NCI-H2107 treated with DMSO at 0.1 percent for 48 hours (cell line): ENCODE results near the gene KIF16B.

Experiments used
- DNase-seq: peaks from one replicate; lab custom pipeline; 2025; ENCODE audit not compliant: unreplicated experiment; lab: John Stamatoyannopoulos, UW

KIF16B gene

DNA sequence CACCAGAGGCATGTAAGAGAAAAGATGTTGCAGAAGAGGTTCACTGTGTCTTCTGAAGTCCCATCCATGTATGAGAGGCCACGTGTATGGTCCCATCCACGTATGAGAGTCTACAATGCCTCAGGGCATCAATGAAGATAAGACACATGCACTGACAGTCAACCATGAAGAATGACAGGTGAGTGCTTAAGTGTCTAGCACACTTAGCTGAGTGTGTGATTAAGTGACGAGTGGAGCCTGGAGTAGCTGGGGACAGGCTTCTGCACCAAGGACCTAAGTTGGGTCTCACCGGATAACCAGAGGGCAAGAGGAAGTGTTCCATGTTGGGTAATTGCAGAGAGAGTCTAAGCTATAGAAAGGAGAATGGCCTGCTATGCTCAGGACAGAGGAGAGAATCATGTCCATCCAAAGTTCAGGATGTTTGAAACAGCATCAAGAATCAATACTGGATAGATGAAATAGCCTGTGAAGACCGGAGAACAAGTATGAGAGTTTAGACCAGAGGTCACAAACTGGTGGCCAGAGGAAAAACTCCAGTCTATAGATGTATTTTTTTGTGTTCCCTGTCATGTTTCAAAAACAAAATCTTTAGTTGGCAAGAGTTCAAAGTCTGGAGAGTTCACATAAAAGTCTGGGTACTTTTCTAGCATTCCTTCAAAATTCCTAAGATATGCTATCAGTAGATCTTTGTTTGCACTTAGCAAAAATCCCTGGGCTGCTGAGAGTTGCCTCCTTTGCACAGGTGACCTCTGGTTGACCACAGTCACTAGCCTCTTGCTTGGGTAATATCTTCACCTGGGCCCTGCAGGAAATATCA is 165.8 kb downstream of the KIF16B start:
- no peak for DNase-seq

DNA sequence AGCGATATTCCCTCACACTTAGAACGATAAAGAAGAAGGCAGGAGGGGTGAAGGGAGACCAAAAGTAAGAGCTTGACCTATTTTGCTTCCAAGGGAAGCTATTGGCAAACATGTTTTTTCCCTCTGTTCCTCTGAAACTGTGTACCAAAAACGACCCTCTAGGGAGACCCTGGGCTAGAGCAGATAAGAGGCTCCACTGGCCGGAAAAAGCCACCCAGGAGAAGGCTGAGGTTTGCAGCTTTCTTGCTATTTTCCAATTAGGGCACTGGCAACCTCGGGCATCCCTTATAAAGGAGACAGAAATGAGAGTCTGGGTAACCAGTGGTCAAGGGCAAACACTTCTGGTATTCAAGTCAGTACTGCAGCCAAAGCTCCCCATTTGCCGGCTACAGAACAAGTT is 168.0 kb downstream of the KIF16B start:
- no peak for DNase-seq

DNA sequence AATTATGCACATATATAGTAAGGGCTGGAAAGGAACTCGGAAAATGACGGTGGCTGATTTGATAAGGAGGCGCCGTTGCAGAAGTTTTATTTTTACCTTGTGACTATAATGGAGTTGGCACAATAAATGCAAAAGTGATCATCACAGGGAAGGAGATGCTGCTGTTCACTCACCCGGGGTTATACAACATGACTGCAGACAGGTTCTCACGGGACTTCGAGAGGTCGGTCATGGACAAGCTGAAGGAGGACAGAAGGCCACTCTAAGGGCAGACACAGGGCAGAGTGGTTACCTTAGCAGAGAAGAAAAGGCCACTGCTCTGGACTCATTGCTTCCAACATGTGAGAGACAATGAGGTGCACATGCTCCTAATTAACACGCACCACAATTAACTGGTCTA is 168.6 kb downstream of the KIF16B start:
- no peak for DNase-seq

DNA sequence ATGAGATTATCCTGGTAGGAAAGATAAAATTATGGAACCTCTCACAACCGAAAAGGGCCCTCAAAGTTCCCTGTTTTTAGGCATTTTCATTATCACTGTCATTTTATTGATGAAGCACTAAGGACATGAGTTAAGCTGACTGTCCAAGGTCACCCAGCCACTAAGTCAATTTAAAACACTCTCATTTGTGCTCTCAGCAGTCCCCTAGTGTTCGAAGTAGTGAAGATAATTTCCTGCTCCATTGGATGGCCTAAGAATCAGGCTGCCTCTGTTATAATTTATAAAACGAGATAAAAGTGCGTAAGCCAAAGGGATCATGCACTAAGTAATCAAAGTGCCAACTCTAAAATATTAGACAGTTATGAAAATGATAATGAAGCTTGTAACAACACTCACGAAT is 169.1 kb downstream of the KIF16B start:
- DNase-seq = no peak

DNA sequence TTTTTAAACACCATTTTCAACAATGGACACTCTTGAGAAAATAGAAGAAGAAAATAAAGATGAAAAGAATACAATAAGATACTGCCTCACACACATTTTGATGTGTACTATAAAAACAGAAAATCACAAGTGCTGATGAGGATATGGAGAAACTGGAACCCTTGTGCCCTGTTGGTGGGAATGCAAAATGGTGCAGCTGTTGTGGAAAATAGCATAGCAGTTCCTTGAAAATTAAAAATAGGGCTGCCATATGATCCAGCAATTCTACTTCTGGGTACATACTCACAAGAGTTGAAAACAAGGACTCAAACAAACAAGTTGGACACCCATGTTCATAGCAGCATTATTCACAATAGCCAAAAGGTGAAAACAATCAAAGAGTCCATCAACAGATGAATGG is 173.0 kb downstream of the KIF16B start:
- DNase-seq = no peak

DNA sequence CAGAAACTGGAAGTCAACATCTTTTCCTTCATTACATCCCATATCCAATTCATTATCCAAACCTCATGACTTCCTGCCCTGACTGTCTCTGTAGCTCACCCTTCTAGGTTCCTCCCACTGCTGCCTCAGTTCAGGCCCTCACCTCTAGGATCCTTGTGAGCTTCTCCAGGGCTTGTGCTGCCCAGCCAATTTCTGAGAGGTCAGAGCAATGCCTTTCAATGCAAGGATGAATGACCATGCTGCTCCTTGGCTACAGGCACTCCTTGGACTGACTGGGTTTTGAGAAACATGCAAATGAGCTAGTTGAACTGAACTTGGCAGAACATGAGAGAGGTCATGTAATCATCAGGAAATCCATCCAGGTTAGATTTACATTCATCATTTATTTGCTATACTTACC is 173.4 kb downstream of the KIF16B start:
- no peak for DNase-seq

DNA sequence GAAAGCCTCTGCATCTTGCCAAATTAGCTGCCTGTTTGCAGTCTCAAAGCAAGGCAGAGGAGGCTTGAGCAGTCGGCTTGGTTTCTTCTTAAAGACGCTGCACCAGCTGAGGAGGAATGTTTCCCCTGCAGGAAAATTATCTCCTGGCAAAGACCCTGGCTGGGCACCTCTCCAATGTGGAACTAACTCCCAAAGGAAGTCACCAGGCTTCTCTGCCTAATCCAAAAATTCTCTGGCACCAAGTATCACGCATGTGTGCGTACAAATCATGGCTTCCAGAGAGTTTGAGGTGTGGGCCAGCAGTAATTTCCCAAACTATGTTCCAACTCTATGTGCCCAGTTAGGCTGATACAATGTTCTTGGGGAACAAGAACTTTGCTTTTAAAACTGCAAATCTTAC is 176.2 kb downstream of the KIF16B start:
- DNase-seq = no peak

DNA sequence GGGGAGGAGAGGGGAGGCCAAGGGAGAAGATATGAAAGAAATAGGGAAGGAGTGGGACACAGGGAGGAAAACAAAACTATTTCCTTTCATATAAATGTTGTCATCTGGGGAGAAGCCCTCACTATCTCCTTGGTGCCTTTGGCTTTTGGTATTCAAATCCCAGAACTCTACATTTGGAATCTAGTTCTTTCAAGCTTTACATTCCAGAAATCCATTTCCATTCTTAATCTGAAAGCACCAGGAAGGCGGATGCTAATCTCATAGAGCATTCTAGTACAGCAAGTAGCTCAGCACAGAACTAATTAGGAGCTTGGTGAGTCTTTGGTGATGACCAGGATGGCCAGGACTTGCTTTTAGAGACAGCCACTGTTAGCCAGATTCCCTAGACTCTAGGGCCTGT is 177.9 kb downstream of the KIF16B start:
- DNase-seq = no peak

DNA sequence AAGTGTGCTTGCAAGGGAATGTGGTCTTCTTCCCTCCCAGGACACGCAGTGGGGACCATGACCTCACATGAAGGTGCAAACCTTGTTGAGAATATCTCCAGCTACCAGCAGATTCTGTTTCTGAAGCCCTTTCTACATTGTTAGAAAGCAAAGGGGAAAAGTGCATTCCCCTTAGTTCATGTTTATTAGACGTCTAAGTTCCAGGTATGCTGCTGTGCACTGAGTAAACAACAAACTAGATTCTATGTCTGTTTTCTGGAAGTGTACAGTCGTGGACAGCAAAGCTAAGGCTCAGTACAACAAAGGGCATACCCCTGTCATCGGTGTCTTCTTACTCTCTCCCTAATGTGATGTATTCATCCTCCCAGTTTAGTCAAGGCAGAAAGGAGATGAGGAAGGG is 178.5 kb downstream of the KIF16B start:
- no peak for DNase-seq

DNA sequence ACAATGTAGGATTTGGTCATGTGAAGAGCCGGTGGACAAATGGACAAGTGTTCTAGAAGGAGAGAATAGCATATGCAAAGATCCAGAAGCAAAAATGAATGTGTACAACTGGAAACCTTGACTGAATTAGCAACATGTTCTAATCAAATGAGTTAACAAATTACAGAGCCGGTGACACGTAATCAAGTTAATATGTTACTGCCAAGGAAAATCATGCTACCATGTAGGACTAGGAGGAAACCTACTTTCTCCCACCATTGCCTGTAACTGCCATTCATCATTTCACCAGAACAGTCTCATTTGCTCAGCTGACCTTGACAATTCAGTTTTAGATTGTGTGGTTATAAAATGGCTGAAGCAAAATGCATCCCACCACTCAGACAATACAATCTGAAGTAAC is 179.4 kb downstream of the KIF16B start:
- no peak for DNase-seq

DNA sequence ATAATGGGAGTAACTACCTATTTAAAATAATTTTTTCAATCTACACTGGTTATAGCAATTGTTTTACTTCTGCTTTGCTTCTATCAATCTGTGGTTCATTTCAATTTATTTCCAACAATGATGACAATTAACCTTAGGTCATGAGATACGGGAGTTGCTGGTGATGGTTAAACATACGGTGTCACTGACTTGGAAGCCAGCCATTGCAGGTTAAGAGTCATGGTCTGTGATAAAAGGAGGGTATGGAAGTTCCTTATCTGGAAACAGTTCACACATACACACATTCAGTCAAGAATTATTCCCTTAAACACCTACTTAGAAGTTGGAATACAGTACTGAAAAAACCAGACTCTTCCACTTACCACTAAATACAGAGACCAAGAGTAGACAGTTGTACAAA is 180.0 kb downstream of the KIF16B start:
- DNase-seq = no peak

DNA sequence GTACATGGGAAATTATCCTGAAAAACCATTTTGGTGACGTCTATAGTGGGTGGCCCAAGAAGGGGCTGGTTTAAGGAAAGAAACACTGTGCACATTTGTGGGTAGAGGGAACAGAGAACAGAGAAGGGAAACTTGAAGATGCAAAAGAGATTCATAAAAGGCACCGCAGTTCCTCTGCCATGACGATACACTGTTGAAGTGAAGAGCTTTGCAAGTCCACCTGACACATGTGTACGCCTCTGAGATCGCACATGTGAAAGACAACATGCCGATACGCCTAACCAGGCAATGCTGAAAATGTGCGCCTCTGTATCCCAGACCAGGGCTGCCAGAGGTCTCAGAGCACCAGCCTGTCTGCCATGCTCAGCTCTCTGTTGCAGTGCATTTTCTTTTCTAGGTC is 180.9 kb downstream of the KIF16B start:
- no peak for DNase-seq

DNA sequence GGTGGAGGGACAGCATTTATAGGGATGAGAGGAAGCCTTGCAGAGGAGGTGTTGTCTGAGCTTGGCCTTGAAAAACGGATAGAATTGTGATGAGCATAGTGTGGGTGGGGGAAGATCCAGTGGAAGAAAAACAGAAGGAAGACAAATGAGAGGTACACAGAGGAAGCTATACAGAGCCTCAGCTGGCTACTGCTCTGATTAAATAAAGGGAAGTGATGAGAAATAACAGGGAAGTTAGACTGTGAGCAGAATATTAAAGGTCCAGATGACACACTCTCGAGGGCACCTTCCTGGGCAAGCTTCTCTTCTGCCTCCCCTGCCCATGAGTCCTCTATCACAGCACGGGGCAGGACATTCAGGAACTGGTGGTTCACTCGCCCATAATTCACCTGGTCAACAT is 182.3 kb downstream of the KIF16B start:
- DNase-seq = no peak

DNA sequence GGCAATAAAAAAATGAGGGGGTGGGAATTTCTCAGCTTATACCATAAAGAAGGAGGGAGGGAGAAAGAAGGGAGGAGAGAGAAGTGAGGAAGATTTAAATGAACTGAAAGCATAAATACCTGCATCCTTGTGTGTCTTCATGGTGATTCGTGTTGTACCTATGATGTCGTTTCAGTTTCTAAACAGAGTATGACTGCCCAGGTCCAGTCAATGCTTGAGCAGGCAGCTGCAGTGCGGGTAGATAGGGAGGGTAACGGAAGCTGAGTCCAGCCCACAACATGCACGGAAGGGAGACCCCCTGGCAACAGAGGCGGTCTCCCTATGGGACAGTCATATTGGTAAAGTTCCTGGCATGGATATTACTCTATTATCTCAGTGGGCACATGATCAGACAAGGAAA is 184.5 kb downstream of the KIF16B start:
- no peak for DNase-seq

DNA sequence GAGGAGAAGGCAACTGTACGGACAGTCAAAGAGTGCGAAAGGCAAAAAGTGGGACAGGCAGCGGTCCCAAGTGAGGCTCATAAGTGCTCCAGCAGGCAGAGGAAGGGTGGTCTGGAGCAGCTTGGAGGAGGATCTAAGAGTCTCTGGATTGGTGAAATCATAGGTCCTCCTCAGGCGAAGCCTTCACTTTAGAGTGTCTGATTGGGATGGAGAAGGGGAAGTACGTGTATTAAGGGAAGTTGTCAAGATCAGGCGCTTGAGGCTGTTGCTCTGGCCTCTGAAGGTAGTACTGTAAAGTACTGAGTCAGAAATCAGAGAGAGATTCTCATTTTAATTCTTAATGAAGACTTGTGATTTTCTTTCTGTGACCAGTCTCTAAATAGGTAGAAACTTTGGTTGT is 185.6 kb downstream of the KIF16B start:
- DNase-seq = no peak

DNA sequence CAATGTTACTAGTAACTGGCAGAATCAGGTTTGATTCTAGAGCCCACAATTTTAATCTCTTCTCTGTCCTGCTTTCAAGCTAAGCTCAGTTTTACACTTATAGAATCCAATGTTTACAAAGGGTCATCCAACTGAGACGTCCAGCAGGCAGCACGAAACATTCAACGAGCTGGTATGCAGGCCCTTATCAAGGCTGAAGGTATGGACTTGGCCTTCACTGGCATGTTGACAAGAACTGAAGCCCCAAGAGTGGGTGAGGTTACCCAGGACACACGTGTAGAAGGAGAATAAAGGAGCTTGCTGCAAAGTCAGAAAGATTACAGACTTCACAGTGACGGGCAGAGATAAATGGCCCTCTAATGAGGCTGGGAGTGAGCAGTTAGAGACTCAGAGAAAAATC is 187.4 kb downstream of the KIF16B start:
- DNase-seq = no peak

DNA sequence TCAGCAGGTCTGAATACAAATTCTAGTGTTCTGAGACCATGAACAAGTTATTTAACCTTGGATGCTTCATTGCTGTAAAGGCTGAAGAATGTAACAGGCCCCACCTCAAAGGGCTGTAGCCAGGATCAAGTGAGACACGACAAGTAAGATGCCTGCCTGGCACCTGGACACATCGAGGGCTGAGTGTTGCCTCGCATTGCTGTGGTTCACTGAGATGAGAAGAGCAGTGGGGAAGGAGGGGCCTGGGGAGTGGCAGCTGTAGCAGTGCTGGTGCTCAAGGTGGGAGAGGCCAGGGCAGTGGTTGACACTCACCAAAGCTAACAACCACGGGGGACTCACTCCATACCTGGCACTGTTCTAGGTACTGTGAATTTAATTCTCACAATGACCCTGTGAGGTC is 187.8 kb downstream of the KIF16B start:
- no peak for DNase-seq

DNA sequence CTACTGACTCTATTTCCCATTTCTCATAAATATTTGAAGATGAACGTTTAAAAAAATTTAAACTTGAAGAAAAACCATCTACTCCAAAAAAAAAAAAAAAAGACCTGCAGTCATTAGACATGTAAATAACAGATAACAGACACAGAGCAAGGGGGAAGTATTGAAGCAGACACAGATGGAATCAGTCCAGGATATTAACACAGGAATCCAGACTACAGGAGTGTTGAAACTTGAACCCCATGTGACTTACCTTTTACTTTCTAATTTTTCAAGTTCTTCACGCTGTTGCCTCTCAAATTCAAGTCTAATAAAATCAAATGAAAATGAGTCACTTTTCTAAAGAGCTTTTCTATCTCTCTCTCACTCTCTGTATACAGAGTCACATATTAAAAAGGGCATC is 191.8 kb downstream of the KIF16B start:
- no peak for DNase-seq

DNA sequence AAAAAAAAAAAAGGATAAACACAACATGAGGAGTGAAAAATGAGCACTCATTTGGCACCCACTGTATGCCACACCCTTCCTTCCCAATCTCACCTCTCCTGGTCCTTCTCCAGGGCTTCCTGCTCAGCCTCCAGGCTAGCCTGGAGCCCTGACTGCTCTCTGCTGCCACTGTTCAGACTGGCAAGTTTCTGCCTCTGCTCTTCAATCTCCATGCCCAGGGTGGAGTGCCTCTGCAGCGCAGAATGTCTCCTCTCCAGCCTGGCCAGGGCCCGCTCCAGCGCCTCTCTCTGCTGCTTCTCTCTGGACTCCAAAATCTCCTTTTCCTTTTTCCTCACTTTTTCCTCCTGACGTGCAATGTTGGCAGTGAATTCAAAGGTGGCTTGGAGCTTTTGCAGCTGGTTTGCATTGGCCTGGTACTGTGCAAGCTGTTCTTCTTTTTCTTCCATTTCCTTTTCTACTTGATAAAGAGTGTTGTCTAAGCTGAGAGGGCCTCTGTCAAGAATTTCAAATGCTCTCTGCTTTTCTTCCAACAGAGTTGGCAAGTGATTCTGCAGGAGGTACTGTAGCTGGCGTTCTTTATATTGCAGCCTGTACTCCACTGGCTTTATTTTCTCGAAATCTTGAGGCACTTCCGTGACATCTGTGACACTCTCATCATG is 194.4 kb downstream of the KIF16B start:
- no peak for DNase-seq

DNA sequence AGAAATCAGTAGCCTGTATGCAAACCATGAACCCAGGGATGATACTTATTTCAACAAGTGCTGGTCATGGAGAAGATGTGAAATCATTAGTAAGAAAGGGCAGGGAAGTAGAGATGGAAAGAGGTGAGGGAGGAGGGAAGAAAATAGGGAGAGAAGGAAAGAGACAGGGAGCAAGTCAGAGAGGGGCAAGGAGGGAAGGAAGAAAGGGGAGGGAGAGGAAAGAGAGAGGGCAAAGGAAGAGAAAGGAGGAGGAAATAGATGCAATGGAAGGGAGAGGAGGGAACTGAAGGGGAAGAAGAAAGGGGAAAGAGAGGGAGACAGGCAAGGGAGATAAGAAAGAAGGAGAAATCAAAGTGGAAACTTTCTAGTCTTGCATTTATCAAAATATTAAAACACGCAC is 195.1 kb downstream of the KIF16B start:
- DNase-seq = no peak

DNA sequence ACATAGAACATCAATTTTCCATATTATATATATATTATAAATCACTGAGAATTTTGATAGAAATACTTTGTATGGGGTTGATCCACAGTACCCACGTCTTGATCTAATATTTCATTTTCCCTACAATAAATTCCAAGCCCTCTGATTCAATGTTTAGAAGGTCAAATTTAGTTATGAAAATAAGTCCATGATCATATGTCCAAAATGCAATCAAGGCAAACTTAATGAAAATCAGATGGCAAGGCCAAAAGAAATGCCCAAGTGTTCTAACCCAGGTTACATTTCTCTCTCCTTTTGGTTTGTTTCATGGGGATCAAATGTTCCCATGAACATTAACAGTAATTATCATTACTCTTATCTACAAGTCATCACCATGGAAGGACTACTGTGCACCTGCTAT is 203.8 kb downstream of the KIF16B start:
- DNase-seq = no peak

DNA sequence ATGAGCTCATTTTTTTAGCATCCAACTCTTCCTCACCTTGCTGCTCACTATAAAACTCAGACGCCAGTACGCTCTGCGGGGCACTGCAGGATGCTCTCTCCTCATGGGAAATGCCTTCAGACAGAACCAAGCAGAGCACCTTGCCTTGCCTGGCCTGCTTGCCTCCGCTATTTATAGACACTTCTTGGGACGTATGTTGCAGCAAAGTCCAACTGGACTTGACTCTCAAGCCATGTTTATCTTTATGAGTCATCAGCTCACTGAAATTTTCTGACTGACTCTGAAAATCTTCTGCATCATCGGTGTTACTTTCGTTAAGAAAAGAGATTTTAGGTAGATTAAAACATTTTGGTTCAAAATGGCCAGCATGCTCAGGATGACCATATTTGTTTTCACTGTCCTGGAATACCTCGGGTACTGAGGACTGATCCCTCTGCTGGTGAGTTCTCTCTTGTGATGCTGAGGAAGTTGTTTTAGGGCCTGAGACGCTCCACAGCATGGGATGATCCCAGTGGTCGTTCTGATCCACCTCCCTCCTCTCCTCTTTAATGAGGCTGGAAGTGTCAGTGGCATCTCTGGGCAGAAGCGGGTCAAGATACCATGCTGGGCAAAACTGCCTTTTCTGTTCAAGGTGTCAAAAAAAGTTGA is 204.5 kb downstream of the KIF16B start:
- DNase-seq = no peak
